GM21737 (cell line): ENCODE data around the gene KCTD21.

Experiments
- ATAC-seq: cut with Tn5 transposase; IDR thresholded peaks from one replicate; pipeline ENCODE4 v1.9.1; 2021; ENCODE audit warnings: mild to moderate bottlenecking, moderate library complexity; ENCODE audit not compliant: unreplicated experiment

The KCTD21 gene

DNA sequence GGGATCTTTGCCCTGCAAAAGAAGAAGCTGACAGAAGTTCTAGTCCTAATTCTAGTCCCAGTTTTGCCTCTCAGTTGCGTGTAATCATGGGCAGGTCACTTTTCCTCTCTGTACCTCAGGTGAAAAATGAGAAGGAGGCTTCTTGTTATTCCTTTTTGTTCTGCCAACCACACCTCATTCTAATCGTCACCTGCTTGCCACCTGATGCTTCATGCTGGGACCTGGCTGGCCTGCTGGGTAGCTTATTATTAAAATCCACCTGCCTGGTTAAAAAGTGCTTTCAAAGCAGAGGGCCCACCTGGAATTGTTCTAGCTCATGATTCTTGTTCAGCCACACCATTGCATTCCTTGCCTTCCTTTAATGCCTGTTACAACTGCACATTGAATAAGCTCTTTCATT is 40.6 kb downstream of the KCTD21 start:
- no peak for ATAC-seq

- no peak for ATAC-seq
Measured at GRCh38 chr11:78145511-78146025, 42.9 kb downstream of the KCTD21 start.

GRCh38 chr11:78140392-78141077 is 47.9 kb downstream of the KCTD21 start:
- no peak for ATAC-seq

DNA sequence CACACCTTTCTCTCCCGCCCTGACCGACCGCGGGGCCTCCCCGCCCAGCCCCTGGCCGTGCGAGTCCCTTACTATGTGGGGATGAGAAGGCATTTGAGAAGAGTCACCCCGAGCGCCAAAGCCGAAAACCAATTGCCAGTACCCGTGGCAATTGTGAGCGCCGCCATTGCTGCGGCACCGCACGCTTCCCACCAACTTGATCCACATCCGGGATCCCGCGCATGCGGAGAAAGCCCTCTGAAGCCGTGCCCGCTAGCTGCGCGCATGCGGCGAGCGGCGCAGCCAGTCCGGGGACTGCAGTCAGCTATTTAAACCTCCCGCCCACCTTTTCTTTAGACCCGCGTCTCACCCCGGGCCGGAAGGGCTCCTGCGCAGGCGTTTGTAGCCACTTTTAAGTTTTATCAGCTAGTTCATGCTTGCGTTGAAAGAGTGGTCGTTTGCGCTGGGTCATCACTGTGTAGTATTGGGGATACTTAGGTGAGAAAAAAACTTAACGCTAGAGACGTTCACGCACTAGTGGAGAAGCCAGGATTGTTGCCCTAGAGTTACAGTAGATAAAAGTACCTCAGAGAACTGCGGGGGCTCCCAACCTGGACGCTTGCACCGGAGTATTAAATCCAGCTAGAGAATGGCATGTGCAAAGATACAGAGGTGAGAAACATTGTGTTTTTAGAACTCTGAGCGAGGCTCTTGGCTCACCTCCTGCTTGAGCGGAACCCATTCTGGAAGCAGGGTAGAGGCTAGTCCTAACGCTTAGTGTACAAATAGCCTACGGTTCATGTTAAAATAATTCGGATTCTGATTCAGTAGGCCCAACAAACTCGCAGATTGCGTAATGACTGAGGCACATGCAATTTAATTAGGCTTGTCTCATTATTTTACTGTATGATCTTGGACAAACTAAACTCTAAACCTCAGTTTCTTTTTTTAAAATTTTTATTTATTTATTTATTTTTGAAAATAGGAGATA is 48.7 kb downstream of the KCTD21 start, which contains the start of gene ALG8:
TSS of gene ALG8 (minus strand) at position 205 of the 970 bp plus-strand sequence. CDS start at position 167, 38 bp downstream.
- ATAC-seq: peak; percentile 91

DNA sequence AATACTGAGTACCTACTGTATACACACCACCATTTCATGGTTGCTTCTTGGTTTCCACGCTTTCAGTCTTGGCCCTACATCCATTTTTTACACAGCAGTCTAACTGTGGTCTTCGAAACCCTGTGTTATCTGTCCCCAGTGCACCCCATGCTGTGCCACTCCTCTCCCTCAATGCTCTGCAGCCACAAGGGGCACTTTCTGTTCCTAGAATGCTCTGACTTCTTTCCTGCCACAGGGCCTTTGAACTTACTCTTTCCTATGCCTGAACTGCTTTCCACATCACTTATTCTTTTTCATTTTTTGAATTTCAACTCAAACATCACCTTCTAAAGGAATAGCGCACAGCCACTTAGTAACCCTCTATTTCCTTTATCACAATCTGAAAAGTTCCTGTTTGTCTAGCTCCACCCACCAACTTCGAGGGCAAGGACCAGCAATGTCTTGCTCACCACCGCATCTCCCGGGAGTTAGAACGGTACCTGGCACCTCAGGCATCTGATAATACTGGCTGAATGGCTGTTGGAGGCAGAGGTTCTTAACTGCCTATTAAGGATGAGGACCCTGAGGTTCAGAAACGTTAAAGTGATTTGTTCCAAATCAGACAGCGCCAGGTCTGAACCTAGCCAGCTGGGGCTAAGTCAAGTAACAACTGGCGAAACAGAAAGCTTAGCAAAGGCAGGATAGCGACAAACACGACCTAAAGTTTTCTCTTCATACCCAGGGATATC is 49.6 kb downstream of the KCTD21 start:
- peak; percentile 13 for ATAC-seq

GRCh38 chr11:78138291-78138690 is 50.1 kb downstream of the KCTD21 start:
- ATAC-seq: no peak

DNA sequence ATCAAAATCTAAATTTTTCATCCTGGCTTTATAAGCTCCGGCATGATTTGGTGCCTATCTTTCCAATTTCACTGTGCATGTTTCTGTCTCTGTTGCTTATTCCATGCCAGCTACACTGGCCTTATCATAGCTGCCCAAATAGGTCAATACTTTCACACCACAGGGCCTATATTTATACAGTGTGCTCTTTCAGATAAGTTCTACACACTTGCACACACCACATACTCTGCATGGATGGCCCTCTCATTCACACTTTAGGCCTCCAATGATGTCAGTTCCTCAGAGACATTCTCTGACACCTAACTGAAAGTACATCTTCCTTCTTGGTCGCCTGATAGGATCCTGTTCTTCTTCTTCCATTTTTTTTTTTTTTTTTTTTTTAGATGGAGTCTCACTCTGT is 56.0 kb downstream of the KCTD21 start:
- no peak for ATAC-seq

DNA sequence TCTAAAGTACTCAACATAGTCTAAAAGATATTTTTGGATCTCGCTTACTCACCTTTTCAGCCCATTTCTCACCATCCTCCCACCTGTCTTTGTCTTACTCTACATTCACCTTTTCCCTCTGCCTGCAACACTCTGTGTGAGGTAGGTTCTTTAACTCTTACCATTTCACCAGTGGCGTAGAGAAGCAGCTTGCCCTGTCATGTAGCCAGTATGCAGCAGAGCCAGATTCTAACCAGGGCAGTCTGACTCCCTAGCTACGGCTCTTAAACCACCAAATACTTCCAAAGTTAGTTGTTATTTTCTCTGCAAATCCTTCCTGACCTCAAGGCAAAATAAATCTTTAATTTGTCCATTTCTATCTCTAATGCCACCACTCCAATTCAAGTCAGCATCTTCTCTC is 56.5 kb downstream of the KCTD21 start:
- no peak for ATAC-seq

- ATAC-seq: no peak
Measured at GRCh38 chr11:78127403-78127802, 61.0 kb downstream of the KCTD21 start.
